Measurements from ENCODE around the gene DIAPH3. TPM values are rescaled to one million over a fixed set of nuclear protein-coding genes. Genes with fewer than 3 reads are reported as not detected.

The DIAPH3 gene
- total RNA-seq, 3 donors from 2014 or later: 1.3 to 5.7 (median 3.1) TPM

DNA sequence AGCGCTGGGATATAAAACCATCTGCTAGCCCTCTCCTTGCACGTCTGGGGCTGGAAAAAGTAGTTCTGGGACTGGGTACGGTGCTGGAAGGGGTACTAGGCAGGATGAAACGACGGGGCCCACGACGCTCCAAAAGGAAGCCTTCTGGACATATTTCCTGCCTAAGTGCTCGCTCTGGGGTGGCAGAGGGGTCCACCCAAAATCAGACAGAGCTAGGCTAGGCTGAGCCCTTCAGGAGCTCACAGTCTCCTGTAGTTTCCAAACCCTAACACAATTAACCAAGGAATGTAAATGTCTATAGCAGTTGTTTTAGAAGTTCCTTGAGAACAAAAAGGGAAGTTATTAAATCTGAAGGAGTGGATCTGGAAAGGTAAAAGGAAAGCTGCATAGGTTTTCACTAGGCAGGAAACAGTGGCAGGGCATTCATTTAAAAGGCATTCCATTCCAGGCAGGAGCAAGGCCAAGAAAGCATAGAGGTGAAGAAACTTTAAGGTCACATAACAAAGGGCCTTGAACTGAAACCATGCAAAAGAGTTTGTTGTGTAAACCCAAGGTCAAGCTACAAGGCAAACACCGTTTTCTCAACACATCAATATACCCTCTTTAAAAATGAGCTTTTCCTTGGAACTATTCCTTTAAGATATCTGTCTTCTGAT is 634 bp upstream of the DIAPH3 start:
- ATAC-seq (peak; percentile 49), DNase-seq (peak in 1 of 3 donors; percentile 14)
- TF ChIP-seq, protein P1, sequence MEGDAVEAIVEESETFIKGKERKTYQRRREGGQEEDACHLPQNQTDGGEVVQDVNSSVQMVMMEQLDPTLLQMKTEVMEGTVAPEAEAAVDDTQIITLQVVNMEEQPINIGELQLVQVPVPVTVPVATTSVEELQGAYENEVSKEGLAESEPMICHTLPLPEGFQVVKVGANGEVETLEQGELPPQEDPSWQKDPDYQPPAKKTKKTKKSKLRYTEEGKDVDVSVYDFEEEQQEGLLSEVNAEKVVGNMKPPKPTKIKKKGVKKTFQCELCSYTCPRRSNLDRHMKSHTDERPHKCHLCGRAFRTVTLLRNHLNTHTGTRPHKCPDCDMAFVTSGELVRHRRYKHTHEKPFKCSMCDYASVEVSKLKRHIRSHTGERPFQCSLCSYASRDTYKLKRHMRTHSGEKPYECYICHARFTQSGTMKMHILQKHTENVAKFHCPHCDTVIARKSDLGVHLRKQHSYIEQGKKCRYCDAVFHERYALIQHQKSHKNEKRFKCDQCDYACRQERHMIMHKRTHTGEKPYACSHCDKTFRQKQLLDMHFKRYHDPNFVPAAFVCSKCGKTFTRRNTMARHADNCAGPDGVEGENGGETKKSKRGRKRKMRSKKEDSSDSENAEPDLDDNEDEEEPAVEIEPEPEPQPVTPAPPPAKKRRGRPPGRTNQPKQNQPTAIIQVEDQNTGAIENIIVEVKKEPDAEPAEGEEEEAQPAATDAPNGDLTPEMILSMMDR (IDR thresholded peaks at IDR 0.05): no peak
- no peaks in the 10 kb centered on the region for H3K4me1 ChIP-seq (ENCODE audit: low read depth)
- intact Hi-C loops (cut with DNase I, micrococcal nuclease): no loop called here
- H3K4me3 ChIP-seq: peak overlapping the region; percentile 43
- H3K9me3 ChIP-seq: no peaks in the 10 kb centered on the region
- no peaks in the 10 kb centered on the region for H3K36me3 ChIP-seq (ENCODE audit: low read depth)

GRCh38 chr13:60162096-60162495 is 1.6 kb downstream of the DIAPH3 start:
- H3K36me3 ChIP-seq (ENCODE audit: low read depth): no peaks in the 10 kb centered on the region
- H3K4me3 ChIP-seq: no peak overlapping the region
- H3K9me3 ChIP-seq: no peaks in the 10 kb centered on the region
- no peaks in the 10 kb centered on the region for H3K4me1 ChIP-seq (ENCODE audit: low read depth)
- TF ChIP-seq, protein P1 (IDR thresholded peaks at IDR 0.05): no peak
- DNase-seq: no peak
- intact Hi-C loops (cut with DNase I, micrococcal nuclease): no loop called here
- ATAC-seq: no peak

DNA sequence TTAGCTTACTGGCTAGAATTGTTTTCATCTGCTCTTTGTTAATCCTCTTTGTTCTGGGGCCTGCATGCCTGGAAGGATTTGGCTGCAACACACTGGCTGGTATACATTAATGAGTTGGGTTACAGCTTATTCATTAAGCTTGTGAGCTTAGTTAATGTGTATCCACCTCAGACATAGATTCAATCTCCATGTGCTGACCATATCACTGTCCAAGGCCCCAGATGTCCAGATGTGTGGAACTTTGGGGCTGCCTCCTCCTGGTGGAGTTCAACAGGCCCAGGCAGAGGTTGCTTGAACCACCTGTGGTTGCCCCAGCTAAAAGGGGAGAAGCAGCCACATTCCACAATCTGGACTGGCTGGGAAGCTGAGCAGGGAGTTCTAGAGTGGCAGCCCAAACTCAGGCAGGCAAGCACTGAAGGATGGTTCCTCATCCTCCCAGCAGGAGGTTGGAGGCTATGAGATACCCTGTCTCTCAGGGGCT is 5.4 kb downstream of the DIAPH3 start:
- intact Hi-C loops (cut with DNase I, micrococcal nuclease): no loop called here

GRCh38 chr13:60155978-60156377 is 7.8 kb downstream of the DIAPH3 start:
- DNase-seq: no peak
- Histone ChIP-seq H3K4me1 (ENCODE audit: low read depth) (no peaks in the 10 kb centered on the region), H3K4me3 (no peak overlapping the region), H3K36me3 (ENCODE audit: low read depth) (no peaks in the 10 kb centered on the region), H3K9me3 (no peaks in the 10 kb centered on the region)
- ATAC-seq: no peak
- intact Hi-C loops (cut with DNase I, micrococcal nuclease): no loop called here
- TF ChIP-seq, protein P1 (IDR thresholded peaks at IDR 0.05): no peak

More for the DNA sequence above, 5.4 kb downstream of the DIAPH3 start:
- Histone ChIP-seq H3K4me1 (ENCODE audit: low read depth) (no peaks in the 10 kb centered on the region), H3K4me3 (no peak overlapping the region), H3K36me3 (ENCODE audit: low read depth) (no peaks in the 10 kb centered on the region), H3K9me3 (no peaks in the 10 kb centered on the region)
- ATAC-seq (no peak), DNase-seq (no peak)
- TF ChIP-seq, protein P1 (IDR thresholded peaks at IDR 0.05): no peak

GRCh38 chr13:60152904-60153303 is 10.8 kb downstream of the DIAPH3 start:
- DNase-seq (no peak), ATAC-seq (no peak)
- intact Hi-C loops (cut with DNase I, micrococcal nuclease): no loop called here
- H3K4me1 ChIP-seq (ENCODE audit: low read depth): no peaks in the 10 kb centered on the region
- H3K36me3 ChIP-seq (ENCODE audit: low read depth): no peaks in the 10 kb centered on the region
- H3K4me3 ChIP-seq: no peak overlapping the region
- H3K9me3 ChIP-seq: no peaks in the 10 kb centered on the region
- TF ChIP-seq, protein P1 (IDR thresholded peaks at IDR 0.05): no peak
